Suprapubic skin (tissue), 4 donors: ENCODE data around the gene ARMC2.

Source experiments
- CTCF ChIP-seq, 2 donors: fragments of 200-600 bp in 1 of 2; fragments of 450-650 bp in 1 of 2; sonication (generic) in 1 of 2; IDR thresholded peaks; one replicate each; pipeline ENCODE4 v1.5.1; 2016 to 2019; ENCODE audit warnings: antibody characterized with exemption in 2 of 2, mild to moderate bottlenecking in 1 of 2, moderate library complexity in 1 of 2
- EP300 ChIP-seq: sonication (generic); formaldehyde crosslinking; IDR thresholded peaks from one replicate; pipeline ENCODE4 v1.6.1; 2017; ENCODE audit warnings: antibody characterized with exemption
- POLR2AphosphoS5 ChIP-seq, 3 donors: sonication (generic); formaldehyde crosslinking; IDR thresholded peaks; one replicate each; pipeline ENCODE4 v1.6.1; 2017; ENCODE audit warnings: antibody characterized with exemption in 3 of 3

- no peak for TF ChIP-seq CTCF (IDR thresholded peaks at IDR 0.05)
- TF ChIP-seq EP300 = no peak
- TF ChIP-seq POLR2AphosphoS5 (IDR thresholded peaks at IDR 0.05) = no peak
Observed at GRCh38 chr6:108953681-108954080, 105.5 kb downstream of the ARMC2 start.
